ENCODE results near the gene MPI.

The MPI gene

GRCh38 chr15:74897300-74897701, 7.5 kb downstream of the MPI start:
- Histone ChIP-seq H4K20me1 (ENCODE audit: insufficient read depth) (no peaks in the 10 kb centered on the region), H3K27ac (no peak overlapping the region), H3K4me1 (ENCODE audit: low read depth, poor library complexity, severe bottlenecking) (peaks cover 29% of the 10 kb centered on the region), H2AFZ (ENCODE audit: low read depth) (no peak overlapping the region), H3K4me3 (IDR thresholded peaks at IDR 0.05; ENCODE audit: insufficient read depth, low read depth, low read length) (no peak overlapping the region), H3K36me3 (ENCODE audit: insufficient read depth) (no peaks in the 10 kb centered on the region), H3K27me3 (ENCODE audit: insufficient read depth, low read depth) (no peaks in the 10 kb centered on the region), H3K9ac (no peak overlapping the region), H3K4me2 (no peak overlapping the region), H3K79me2 (ENCODE audit: insufficient read depth, low read depth) (no peaks in the 10 kb centered on the region)
- no peak for TF ChIP-seq CTCF (conservative IDR thresholded peaks at IDR 0.05; ENCODE audit: low read depth, low read length)

- H2AFZ ChIP-seq (ENCODE audit: low read depth): no peak overlapping the region
- no peaks in the 10 kb centered on the region; the same call in 1 of the 2 replicates for H3K79me2 ChIP-seq (ENCODE audit: insufficient read depth, low read depth)
- no peak overlapping the region for H3K4me3 ChIP-seq (IDR thresholded peaks at IDR 0.05; ENCODE audit: insufficient read depth, low read depth, low read length)
- no peak overlapping the region for H3K4me2 ChIP-seq
- H3K27me3 ChIP-seq (ENCODE audit: insufficient read depth, low read depth): no peaks in the 10 kb centered on the region
- H3K9ac ChIP-seq: no peak overlapping the region
- TF ChIP-seq CTCF (conservative IDR thresholded peaks at IDR 0.05; ENCODE audit: low read depth, low read length): peak; percentile 95
- no peak overlapping the region for H3K27ac ChIP-seq
- H3K4me1 ChIP-seq (ENCODE audit: low read depth, poor library complexity, severe bottlenecking): peaks cover 32% of the 10 kb centered on the region
- no peaks in the 10 kb centered on the region for H4K20me1 ChIP-seq (ENCODE audit: insufficient read depth)
- no peaks in the 10 kb centered on the region for H3K36me3 ChIP-seq (ENCODE audit: insufficient read depth)
These were observed 11.8 kb downstream of the MPI start for GRCh38 chr15:74901612-74902063.

- no peaks in the 10 kb centered on the region for H3K36me3 ChIP-seq (ENCODE audit: insufficient read depth)
- no peaks in the 10 kb centered on the region; the same call in 1 of the 2 replicates for H3K79me2 ChIP-seq (ENCODE audit: insufficient read depth, low read depth)
- H3K27ac ChIP-seq: no peak overlapping the region
- no peak for TF ChIP-seq CTCF (conservative IDR thresholded peaks at IDR 0.05; ENCODE audit: low read depth, low read length)
- H3K9ac ChIP-seq: no peak overlapping the region
- H4K20me1 ChIP-seq (ENCODE audit: insufficient read depth): no peaks in the 10 kb centered on the region
- H3K4me1 ChIP-seq (ENCODE audit: low read depth, poor library complexity, severe bottlenecking): peaks cover 37% of the 10 kb centered on the region
- H2AFZ ChIP-seq (ENCODE audit: low read depth): no peak overlapping the region
- no peak overlapping the region for H3K4me3 ChIP-seq (IDR thresholded peaks at IDR 0.05; ENCODE audit: insufficient read depth, low read depth, low read length)
- H3K27me3 ChIP-seq (ENCODE audit: insufficient read depth, low read depth): no peaks in the 10 kb centered on the region
- no peak overlapping the region for H3K4me2 ChIP-seq
These were observed 12.6 kb downstream of the MPI start for GRCh38 chr15:74902295-74903075.

GRCh38 chr15:74903676-74904075, 13.8 kb downstream of the MPI start:
- Histone ChIP-seq H3K4me1 (ENCODE audit: low read depth, poor library complexity, severe bottlenecking) (peaks cover 35% of the 10 kb centered on the region), H3K27me3 (ENCODE audit: insufficient read depth, low read depth) (no peaks in the 10 kb centered on the region), H3K36me3 (ENCODE audit: insufficient read depth) (no peaks in the 10 kb centered on the region), H4K20me1 (ENCODE audit: insufficient read depth) (no peaks in the 10 kb centered on the region), H3K27ac (no peak overlapping the region), H3K4me2 (no peak overlapping the region), H2AFZ (ENCODE audit: low read depth) (no peak overlapping the region), H3K9ac (no peak overlapping the region), H3K79me2 (ENCODE audit: insufficient read depth, low read depth) (no peaks in the 10 kb centered on the region; the same call in 1 of the 2 replicates), H3K4me3 (IDR thresholded peaks at IDR 0.05; ENCODE audit: insufficient read depth, low read depth, low read length) (no peak overlapping the region)
- TF ChIP-seq CTCF (conservative IDR thresholded peaks at IDR 0.05; ENCODE audit: low read depth, low read length): no peak
